ENCODE measurements around the gene TMEM119.

GRCh38 chr12:108561852-108562347, 36.0 kb downstream of the TMEM119 start:
- TF ChIP-seq CTCF (IDR thresholded peaks at IDR 0.05): no peak
- no peak for TF ChIP-seq ZFX (IDR thresholded peaks at IDR 0.05; ENCODE audit: borderline replicate concordance)
